Gastroesophageal sphincter (tissue), 3 donors: Measurements from ENCODE around the gene DYSF.

ENCODE experiments used
- EP300 ChIP-seq: sonication (generic); formaldehyde crosslinking; IDR thresholded peaks from one replicate; pipeline ENCODE4 v1.6.1; 2017; ENCODE audit warnings: antibody characterized with exemption, mild to moderate bottlenecking
- TF ChIP-seq, protein P1 (sequence below), 4 experiments: fragments of 200-600 bp in 2 of 4; fragments of 450-650 bp in 2 of 4; sonication (generic) in 1 of 4; IDR thresholded peaks; one replicate each; pipeline ENCODE4 v1.5.1; 2017 to 2019; ENCODE audit warnings: antibody characterized with exemption in 4 of 4, mild to moderate bottlenecking in 2 of 4, moderate library complexity in 2 of 4

DNA sequence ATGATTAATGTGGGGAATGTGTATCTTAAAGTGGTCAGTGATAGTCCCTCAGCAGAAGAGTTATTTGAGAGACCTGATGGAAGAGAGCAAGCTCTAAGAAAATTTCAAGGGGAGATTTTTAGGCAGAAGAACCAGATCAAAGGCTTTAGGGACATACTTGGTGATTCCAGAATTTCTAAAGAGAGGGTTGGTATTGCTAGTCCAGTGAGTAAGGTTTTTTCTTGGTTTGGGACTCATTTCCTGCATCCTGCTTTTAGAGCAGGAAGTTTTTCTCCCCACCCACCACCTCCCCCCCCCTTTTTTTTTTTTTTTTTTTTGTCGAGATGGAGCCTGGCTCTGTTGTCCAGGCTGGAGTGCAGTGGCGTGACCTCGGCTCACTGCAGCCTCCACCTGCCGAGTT, 42.7 kb upstream of the DYSF start:
- TF ChIP-seq, protein P1, sequence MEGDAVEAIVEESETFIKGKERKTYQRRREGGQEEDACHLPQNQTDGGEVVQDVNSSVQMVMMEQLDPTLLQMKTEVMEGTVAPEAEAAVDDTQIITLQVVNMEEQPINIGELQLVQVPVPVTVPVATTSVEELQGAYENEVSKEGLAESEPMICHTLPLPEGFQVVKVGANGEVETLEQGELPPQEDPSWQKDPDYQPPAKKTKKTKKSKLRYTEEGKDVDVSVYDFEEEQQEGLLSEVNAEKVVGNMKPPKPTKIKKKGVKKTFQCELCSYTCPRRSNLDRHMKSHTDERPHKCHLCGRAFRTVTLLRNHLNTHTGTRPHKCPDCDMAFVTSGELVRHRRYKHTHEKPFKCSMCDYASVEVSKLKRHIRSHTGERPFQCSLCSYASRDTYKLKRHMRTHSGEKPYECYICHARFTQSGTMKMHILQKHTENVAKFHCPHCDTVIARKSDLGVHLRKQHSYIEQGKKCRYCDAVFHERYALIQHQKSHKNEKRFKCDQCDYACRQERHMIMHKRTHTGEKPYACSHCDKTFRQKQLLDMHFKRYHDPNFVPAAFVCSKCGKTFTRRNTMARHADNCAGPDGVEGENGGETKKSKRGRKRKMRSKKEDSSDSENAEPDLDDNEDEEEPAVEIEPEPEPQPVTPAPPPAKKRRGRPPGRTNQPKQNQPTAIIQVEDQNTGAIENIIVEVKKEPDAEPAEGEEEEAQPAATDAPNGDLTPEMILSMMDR (IDR thresholded peaks at IDR 0.05): no peak
- TF ChIP-seq EP300: no peak
